GM21825 (cell line): ENCODE measurements around the gene ADA.

Experiments used
- ATAC-seq: cut with Tn5 transposase; IDR thresholded peaks from one replicate; pipeline ENCODE4 v1.9.1; 2021; ENCODE audit warnings: mild to moderate bottlenecking, moderate library complexity; ENCODE audit not compliant: unreplicated experiment

The ADA gene

DNA sequence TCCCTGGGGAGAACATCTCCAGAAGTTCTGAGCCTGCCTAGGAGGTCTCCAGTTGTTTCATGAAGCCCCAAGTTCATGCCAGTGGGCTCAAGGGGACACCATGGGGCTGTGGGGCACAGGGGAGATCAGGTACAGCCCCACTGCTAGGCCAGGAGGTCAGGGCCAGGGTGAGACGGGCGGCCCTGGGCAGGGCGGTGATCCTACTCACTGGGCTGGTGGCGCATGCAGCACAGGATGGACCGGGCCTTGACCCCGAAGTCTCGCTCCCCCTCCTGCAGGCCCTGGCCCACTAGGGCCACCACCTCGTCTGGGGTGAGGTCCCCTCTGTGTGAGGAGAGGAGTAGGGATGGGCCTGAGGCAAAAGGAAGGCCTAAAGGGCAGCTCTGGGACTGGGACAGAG lies 26.1 kb downstream of the ADA start:
- no peak for ATAC-seq

DNA sequence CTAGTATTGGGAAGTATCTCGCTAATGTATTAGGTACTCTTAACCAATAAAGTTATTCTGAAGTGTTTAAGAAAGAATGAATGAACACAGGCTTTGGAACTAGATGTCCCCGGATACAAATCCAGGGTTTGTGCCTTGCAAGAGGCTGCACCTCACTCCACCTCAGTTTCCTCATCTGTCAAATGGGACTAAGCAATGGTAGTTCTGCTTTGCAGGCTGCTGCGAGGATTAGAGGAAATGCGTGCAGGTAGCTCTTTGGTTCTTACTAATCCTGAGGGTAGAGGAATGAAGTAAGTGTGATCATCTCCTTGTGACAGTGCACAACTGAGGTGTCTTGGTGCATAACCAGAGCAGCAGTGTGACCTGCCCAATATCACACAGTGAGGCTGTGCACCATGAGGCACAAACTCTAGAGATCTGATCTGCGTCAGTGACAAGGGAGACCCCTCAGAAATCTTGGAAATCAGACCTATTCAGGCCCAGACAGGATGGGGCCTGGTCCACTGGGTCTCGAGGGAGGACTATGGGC lies 26.7 kb downstream of the ADA start:
- ATAC-seq: no peak

DNA sequence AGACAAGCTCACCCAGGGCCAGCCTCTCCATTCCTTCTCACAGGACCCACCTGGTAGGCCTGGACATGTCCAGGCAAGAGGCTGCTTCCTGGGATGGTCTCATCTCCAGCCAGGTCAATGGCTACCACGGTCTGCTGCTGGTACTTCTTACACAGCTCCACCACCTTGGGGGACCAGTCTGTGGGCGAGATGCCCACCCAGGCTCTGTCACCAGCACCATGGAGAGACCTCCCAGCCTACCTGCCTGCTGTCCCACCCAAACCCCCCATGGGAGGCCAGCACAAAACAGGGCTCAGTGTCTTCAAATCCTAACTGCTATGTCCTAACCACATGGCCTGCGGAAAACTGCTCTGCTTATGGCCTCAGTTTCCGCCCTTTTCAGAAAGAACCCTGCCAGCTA lies 27.3 kb downstream of the ADA start:
- ATAC-seq: no peak

DNA sequence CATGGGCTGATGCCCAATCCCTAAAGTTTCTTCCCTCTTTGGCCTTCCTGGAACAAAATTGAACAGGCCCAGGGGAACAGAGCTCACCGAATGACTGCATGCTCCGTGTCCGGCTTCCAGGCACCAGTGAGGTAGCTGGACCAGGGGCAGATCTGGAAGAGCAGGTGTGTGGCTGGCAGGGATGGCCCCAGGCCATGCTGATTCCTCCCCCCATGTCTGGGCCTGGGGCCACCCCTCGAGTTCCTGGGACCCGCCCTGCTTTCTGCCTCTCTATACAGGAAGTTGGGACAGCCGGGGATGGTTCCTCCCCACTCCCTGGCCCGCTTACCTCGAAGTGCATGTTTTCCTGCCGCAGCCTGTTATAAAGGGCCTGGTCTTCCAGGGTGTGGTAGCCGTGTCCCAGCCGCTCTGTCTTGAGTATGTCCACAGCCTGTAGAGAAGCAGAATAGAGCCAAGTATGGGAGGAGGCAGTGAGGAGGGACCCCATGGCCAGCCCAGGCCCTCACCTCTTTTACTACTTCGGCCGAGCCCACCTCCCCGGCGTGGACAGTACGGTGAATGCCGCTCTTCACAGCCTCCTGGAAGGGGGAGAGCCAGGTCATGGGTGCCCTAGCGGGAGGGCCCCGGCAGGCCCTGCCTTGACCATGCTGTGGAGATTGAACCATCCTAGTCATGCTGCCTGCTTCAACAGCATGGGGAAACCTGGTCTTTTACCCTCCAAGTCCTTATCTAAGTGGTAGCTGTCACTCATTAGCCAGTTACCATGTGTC lies 28.8 kb downstream of the ADA start:
- no peak for ATAC-seq

DNA sequence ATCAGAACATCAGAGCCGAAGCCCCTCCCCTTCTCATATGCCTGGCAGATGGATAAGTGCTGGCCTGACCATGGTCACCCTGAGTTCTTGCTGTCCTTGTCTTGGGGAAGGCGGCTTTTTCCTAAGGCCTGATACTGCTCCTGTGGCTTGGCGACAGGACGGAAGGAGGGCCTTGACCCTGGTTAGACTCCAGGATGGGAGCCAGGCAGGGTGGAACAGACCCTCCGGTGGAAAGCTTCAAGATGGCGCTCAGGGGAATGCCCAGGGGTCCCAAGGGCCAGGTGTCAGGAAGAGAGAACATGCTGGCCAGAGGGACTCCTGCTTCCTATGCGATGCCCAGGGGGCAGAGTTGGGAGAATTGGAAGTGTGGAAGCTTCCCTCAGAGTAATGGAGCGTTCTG lies 29.6 kb downstream of the ADA start:
- ATAC-seq: no peak

DNA sequence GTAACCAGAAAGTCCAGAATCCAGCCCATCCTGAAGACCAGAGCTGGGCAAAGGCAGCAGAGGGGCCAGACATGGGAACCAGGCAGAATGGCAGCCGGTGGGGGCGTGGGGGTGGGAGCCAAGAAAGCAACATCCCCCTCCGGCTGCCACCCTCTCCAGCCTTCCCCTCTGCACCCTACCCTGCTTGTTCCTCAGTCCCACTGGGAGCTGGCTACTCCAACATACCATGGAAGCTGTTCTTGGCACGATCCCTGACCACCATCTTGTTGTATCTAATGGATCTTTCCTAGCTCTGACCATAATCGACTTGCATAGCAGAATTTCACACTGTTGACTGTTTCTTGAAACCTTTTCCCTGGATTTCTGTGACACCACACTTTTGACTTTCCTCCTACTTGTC lies 30.2 kb downstream of the ADA start:
- ATAC-seq: no peak

DNA sequence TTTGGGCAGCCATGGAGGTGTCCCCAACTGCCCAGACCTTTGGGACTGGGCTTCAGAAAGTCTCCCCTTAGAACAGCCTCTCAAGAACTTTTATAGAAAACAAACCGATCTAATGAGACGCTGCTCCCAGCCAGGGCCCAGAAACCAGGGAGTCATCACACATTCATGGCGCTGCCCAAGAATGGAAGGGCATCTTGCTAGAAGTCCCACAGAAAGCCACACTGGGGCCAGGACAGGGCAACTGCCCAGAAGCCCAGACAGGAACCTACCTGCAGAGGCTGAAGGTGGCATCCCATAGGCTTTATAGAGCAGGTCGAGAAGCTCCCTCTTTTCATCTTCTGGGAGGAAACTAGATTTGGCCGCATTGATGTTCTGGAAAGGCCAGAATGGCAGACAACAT lies 31.5 kb downstream of the ADA start:
- no peak for ATAC-seq

DNA sequence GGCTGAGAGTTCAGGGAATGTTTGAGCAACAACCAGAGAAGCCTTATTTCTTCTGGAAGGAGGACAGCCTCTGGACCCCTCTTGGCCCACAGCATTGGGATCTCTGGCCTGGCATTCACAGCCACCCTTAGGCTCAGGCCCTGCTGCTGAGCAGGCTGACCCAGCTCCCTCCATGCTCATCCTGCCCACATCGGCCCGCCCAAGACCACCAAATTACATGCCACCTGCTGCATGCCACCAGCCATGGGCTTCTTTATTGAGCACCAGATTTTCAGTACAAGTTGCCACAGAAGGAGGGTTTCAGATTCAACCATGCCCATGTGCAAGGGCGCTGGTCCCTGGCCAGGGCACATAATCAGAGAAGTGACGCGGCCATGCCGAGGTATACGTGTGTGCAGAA lies 32.2 kb downstream of the ADA start:
- ATAC-seq: no peak

DNA sequence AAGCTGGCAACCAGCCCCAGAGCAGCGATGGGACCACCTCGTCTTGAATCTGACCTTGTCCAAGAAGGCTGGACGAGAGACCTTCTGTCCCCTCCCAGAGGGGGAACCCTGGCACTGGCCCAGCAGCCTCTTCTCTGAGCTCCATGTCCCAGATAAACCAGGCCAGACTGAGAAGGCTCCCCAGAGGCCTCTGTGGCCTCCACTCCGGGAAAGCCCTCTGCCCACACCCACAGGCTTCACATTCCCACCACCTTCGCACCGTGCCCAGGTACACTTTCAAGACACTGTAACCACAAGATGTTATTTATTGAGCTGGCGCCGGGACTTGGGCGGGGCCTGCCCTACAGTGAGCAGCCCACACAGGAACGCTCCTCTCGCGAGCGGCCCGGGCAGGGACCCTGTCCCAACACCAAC lies 33.2 kb downstream of the ADA start:
- no peak for ATAC-seq

DNA sequence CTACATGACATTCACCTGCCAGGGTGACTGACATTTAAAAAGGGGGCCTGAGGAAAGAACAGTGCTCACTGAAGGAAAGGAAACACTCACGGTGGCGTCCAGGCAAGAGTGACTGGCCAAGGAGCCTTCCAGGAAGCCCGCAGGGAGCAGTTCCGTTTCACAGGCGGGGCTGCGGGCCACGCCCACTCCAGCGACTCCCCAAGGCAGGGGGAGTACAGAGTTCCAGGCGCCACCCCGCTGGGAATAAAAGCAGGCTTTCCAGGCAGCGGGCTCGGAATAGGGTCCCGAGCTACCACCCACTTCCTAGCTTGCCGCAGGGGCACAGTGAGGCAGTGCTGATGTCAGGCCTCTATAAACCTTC lies 34.9 kb downstream of the ADA start:
- ATAC-seq: no peak

DNA sequence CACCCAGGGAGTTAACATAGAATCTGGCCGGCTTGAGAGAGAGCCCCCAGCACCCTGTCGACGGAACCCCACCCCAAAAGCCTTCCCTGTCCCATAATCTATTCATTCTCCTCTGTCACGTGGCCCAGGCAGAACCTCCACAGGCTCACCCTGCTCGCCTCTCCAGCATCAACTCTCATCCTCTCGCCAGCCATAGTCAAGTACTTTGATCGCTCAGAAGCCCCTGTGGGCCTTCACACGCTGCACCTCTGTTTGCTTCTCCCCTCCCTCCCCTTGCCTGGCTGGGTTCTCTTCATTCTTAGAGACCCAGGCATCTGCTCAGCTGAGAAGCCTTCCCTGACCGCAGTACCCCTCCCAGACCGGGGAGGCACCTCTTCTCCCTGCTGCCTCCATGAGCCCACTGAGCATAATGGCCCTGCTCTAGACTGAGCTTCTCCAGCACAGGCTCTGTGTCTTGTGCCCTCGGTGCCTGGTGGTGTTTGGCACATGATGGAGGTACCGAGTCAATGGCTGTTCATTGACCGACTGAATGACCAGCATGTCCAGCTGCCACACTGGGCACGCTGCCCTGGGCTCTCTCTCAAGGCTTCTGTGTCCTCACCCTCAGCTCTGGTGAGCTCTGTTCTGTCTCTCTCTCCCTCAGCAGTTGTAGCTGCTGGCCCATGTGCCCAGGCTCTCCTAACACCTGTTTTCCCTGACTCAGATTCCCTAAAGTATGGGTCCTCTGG lies 35.5 kb downstream of the ADA start:
- ATAC-seq: no peak

DNA sequence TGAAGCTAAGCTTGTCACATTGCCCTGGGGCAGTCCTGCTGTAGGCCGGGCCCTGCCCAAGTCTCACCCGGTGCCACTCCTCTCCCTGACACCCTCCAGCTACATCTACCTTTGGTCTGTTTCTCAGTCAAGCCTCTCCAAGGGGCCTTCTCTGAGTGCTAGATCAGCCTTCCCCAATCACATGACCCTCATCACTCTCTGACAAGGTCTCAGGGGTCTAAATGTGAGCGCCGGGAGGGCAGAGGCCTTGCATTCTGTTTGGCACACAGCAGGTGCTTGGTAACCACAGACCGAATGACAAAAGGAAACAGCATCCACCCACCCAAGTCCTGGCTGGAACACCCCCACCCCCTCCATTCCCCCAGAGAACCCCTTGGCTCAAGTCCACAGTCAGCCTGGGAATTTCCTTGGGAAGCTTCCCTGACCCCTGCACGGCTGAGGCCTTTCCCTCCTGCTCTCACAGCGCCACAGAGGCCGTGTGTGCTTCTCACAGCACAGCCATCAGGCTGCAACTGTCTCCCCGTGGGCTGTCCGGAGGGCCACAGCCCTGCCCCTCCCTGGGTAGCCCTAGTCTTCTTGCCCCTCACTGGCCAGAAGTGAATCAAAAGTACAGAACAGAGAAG lies 36.2 kb downstream of the ADA start:
- ATAC-seq: no peak

DNA sequence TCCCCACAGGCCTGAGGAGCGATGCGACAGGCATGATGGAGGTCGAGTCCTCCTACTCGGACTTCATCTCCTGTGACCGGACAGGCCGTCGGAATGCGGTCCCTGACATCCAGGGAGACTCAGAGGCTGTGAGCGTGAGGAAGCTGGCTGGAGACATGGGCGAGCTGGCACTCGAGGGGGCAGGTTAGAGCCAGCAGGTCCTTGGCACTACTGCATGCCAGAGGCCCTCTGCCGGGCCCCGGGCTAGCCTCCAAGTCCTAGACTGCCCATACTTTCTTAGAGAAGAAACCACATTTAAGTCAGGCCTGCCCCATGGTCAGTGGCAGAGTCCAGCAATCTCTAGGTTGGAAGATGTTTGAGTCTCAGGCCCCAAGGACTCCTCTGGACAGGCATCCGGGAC lies 37.0 kb downstream of the ADA start:
- no peak for ATAC-seq

DNA sequence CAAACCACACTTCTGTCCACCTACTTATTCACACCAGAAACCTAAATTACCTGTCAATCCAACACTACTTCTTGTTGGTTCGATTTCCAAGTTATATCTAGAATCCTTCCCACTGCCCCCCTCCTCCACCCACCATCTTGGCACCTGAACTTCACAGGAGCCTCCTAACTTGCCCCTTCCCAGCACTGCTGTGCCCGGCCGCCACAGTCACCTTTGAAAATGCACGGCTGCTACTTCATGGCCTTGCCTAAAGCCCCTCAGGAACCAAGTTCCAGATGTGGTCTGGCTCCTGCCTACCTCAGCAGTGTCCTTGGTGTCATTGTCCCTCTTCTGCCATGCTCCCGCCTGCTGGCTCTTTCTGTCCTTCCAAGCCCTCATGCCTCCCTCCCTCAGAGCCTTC lies 37.9 kb downstream of the ADA start:
- ATAC-seq: no peak

DNA sequence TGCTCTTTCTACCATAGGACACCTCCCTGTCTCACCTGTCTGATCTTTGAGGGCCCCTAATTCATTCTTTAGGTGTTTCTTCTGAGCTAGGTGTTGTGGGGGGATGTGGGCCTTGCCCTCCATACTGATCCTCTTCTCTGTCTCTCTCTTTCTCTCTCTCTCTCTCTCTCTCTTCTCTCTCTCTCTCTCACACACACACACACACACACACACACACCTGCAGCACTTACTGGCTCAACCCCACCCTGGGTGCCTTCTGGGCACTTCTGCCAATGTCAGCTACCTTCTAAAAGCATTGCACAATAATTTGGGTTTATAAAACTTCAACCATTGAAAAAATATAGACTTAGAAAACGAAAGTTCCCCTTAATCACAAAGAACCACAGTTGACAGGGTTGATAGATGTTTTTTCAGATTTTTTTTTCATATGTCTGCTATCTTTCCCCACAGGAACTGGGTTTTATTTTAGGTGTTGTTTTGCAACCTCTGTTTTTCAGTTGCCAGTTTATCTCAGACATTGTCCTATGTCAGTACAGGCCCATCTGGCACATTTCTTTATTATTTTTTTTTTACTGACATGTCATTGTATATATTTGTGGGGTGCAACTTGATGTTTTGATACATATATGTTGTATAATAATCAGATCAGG lies 41.1 kb downstream of the ADA start:
- no peak for ATAC-seq

DNA sequence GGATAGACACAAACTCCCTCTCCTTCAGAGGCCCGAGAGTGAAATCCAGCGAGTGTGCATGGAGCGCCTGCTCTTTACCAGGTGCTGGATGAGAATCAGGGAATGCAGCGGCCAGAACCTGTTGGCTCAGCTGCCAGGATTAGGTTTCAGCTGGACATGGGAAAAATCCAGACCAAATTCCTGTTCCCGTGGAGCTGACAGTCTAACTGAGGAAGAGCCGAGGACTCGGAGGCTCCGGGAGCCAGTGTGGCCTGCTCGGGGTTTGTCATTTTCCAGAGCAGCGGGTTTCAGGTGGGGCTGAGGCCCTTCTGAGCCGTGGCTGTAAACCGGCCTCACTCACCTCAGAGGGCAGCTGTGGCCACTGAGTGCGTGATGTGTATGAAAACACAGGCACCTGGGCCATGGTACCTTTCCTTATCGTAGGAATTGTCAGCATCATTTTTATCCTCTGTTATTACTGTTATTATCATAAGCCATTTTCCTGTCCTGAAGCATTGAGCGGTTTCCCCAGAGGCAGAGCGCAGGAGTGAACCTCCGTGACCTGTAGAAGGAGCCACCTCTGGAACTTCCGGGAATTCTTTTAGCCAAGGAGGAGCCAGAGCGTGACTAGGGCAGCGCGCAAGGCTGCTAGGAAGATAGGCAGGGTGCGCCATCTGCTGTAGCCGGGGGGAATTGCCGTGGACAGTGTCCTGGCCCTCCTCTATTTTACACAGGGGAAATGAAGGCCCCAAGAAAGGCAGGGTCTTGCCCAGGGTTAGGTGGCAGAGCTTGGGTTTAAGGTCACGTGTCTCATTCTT lies 41.8 kb downstream of the ADA start:
- peak; percentile 90 for ATAC-seq

DNA sequence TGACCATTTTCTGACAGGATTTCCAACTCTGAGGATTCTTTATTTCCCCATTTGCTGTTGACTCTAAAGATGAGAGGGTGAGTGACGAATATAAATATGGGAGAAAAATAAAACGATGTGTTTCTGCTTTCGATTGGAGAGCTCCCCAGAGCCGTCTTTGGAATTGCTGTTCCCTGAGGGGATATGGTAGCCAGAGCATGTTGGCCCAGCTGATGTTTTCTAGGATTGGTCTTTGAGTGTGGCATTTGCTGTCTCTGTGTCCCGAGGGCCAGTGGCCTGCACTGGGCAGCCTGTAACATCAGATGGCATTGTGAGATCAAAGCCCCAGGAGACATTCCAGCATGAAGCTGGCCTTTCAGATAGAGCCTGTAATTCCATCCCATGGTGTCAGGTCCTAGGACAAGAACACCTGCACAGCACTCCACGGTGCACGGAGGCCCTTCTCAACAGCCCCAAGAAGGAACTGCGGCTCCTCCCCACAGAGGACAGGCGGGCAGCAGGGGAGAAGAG lies 42.4 kb downstream of the ADA start:
- ATAC-seq: no peak

DNA sequence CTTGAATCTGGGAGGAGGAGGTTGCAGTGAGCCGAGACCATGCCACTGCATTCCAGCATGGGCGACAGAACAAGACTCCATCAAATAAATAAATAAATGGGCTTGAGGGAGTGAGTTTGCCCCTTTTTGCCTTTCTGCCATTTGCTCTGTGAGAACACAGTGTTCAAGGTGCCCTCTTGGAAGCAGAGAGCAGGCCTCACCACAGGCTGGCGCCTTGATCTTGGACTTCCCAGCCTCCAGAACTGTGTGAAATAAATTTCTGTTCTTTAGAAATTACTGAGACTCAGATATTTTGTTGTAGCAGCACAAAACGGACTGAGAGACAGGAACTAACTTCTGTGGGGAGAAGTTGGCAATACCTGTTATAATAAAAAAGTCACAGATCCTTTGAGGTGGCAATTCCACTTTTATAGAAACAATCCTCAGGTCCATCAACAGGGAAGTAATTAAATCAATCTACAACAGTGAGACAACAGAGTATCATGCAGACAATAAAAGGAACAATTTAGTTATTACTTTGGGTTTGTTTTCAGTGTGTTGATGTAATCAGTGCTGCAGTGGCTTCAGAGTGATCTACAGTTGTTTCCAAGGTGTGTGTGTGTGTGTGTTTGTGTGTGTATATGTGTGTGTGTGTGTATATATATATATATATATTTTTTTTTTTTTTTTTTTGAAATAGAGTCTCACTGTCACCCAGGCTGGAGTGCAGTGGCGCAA lies 44.6 kb downstream of the ADA start:
- no peak for ATAC-seq

DNA sequence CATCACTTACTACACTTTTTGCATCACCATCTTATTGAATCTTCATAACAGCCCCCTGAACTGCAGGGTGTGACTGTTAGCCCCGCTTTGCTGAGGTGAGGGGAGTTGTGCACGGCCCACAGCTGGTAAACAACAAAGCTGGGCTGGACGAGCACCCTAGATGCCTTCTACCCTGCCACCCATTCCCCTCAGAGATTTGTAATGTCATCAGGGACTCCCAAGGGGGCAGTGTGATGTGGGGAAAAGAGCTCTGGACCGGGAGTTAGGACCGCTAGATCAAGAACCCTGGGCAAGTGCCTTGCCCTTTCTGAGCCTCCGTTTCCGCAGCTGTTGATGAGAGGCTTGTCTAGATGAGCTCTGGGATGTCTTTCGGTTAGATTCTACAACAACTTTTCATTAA lies 48.2 kb downstream of the ADA start:
- ATAC-seq: no peak

DNA sequence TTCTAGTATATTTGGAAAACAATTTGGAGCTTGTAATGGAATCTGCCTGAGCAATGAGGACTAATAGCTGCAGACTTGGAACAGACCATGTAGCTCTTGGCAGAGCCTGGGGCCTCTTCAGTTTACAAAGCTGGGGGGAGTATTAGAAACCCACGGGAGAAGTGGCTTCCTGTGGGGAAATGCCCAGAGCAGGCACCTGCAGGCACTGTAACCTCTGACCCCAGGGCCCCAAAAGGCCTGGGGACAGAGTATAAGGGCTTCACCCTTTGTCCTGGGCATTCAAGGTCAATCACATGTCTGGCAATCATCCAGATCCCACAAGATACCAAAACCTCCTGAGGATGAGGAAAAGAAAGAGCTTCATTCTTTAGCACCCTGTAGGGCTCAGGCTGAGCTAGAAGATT lies 49.7 kb downstream of the ADA start:
- ATAC-seq: no peak
